GM21576 (cell line): Measurements from ENCODE around the gene CHP2.
"Not testable (repeated sequence)": the region's sequence is repeated elsewhere in the genome, so short reads cannot be mapped to it uniquely, and the experiment has no call there.

ENCODE experiments used
- ATAC-seq: cut with Tn5 transposase; IDR thresholded peaks from one replicate; pipeline ENCODE4 v1.9.1; 2021; ENCODE audit warnings: mild to moderate bottlenecking, moderate library complexity; ENCODE audit not compliant: unreplicated experiment

Gene CHP2

GRCh38 chr16:23754594-23755483, at the start of gene CHP2:
Gene CHP2, plus strand, starts transcription at chr16:23755026. Its CDS starts 24 bp downstream, at chr16:23755050.
- ATAC-seq: no peak

DNA sequence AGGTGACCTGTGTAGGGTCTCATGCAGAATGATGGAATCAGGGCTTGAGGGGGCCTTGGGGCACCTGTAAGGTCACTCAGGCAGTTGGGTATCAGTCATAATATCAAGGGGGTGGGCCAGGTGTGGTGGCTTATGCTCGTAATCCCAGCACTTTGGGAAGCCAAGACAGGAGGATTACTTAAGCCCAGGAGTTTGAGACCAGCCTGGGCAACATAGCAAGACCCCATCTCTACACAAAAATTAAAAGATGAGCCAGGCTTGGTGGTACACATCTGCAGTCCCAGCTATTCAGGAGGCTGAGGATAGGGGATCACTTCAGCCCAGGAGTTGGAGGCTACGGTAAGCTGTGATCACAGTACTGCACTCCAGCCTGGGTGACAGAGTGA, 49.3 kb upstream of the CHP2 start:
- no peak for ATAC-seq

DNA sequence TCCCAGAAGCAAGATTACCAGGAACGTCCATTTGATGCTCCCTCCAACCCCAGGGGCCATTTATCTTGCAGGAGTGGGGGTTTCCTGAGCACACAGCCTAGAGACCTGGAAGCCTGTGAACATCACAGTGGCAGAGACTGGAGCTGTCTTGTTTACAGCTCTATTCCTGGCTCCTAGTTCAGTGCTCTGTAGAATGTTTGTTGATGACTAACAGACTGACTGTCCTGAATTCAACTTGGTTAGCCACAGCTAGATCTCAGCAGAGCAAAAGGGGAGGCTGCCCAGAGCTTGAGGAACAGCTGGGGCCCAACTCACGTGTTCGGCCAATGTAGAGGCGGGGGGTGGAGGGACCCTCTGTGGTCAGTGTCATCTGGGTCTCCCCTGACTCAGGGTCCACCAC, 48.4 kb upstream of the CHP2 start:
- no peak for ATAC-seq

GRCh38 chr16:23709536-23709935, 45.3 kb upstream of the CHP2 start:
- ATAC-seq: no peak

- no peak for ATAC-seq
These were observed 44.8 kb upstream of the CHP2 start for GRCh38 chr16:23710008-23710407.

DNA sequence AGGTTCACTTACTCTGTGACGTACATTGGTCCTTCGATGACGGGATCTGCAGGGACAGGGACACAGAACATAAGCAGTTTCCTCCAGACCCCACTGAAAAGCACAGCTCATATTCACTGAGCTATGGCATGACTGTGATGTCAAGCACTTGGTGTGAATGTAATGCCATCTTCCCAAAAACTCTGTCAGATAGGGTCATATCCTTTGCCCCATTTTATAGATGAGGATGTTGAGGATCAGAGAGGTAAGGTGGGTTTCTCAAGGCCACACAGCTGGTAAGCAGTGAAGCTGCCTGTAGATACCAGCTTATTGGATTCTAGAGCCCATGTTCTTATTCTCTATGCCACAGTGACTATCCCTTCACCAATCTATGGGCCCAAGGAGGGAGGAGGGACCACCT, 44.3 kb upstream of the CHP2 start:
- no peak for ATAC-seq

- no peak for ATAC-seq
These were observed 43.0 kb upstream of the CHP2 start for GRCh38 chr16:23711785-23712184.

DNA sequence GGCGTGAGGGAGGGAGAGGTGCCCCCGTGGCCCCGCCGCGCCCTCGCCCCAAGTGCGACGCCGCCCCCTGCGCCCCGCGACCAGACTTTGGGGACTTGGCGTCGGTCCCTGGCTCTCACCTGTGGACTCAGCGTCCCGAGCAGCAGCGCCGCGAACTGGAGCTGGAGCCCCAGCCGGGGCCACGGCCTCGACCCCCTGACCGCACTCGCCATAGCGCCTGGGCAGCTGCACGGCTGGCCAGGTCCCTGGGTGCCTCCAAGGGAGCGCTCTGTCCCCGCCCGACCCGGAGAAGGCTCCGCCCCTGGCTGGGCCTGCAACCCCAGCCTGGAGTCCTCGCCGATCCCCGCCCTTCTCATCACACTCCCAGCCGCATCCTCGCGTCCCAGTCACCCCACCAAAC, 41.9 kb upstream of the CHP2 start, which contains the start of gene ERN2:
TSS of gene ERN2 (minus strand) at position 247 of the 400 bp plus-strand sequence. CDS start at position 212, 35 bp downstream.
- no peak for ATAC-seq

GRCh38 chr16:23716484-23716883, 38.3 kb upstream of the CHP2 start:
- ATAC-seq: no peak

DNA sequence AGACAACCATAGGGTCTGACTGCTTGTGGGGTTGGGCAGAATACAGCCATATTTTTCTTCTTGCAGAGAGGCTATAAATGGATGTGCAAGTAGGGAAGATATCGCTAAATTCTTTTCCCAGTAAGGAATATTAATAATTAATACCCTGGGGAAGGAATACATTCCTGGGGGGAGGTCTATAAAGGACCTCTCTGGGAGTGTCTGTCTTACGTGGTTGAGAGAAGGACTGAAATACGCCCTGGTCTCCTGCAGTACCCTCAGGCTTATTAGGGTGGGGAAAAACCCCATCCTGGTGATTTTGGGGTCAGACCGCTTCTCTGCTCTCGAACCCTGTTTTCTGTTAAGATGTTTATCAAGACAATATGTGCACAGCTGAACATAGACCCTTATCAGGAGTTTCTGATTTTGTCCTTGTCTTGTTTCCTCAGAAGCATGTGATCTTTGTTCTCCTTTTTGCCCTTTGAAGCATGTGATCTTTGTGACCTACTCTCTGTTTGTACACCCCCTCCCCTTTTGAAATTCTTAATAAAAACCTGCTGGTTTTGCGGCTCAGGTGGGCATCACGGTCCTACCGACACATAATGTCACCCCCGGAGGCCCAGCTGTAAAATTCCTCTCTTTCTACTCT, 32.1 kb upstream of the CHP2 start:
- ATAC-seq: not testable (repeated sequence)

DNA sequence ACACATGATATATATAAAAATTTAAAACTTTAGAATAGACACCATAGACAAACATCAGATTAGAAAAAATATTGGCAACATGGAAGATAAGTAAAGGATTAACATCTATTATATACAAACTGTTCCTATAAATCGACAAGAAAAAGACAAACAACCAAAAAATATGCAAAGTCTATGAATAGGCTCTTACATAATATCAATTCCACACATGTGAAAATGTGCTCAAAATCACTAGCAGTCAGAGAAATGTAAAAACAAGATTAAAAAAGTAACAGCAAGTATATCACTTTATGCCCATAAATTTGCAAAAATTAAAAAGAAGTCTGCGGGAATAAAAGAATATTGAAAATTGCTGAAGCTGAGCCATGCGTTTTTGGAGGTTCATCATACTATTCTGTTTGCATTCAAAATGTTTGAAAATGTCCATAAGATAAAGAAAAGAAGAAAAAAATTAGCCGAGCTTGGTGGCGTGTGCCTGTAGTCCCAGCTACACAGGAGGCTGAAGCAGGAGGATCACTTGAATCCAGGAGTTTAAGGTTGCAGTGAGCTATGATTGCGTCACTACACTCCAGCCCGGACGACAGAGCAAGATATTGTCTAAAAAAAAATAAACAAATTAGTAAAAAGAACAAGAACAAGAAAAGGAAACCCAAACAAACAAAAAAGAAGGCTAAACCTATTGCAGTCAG, 30.6 kb upstream of the CHP2 start:
- ATAC-seq: no peak

DNA sequence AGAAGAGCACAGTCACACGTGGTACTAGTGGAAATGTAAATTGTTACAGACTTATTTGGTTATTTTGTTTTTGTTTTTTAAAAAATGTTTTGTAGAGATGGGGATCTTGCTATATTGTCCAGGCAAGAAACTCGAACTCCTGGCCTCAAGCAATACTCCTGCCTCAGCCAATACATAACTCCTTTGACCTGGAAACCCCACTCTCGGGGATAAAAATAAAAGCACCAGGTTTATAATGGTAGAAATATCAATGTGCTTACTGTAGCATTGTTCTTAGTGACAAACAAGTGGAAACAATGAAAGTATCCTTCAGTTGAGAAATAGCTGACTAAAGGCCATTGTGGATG, 30.1 kb upstream of the CHP2 start:
- no peak for ATAC-seq

DNA sequence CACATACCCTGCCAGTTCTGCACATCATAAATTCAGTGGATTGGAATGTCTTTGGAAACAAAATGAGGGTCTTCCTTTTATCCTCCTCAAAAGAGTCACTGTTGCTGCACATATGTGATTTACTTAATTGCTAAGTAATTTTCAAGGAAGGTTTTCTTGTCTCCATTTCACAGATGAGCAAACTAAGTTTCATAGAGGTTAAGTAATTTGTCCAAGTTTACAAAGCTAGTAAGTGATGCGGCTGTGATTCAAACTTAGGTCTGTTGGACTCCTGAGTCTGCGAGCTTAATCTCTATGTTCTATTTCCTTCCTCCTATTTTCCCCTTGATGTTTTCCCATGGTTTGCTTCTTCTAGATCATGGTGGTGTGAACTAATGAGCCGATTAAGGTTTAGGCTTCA, 28.1 kb upstream of the CHP2 start:
- ATAC-seq: no peak

DNA sequence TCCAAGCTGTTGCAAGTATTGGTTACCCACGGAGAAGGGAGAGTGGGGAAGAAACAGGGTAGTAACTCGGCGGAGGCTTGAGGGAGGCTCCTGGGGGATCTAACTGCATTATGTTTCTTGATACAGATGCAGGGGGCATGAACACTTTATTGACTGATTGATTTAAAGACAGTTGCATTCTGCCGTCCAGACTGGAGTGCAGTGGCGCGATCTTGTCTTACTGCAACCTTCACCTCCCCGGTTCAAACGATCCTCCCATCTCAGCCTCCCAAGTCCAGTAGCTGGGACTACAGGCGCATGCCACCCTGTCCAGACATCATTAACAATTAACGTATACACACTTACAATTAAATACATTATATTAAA, 26.7 kb upstream of the CHP2 start:
- no peak for ATAC-seq

DNA sequence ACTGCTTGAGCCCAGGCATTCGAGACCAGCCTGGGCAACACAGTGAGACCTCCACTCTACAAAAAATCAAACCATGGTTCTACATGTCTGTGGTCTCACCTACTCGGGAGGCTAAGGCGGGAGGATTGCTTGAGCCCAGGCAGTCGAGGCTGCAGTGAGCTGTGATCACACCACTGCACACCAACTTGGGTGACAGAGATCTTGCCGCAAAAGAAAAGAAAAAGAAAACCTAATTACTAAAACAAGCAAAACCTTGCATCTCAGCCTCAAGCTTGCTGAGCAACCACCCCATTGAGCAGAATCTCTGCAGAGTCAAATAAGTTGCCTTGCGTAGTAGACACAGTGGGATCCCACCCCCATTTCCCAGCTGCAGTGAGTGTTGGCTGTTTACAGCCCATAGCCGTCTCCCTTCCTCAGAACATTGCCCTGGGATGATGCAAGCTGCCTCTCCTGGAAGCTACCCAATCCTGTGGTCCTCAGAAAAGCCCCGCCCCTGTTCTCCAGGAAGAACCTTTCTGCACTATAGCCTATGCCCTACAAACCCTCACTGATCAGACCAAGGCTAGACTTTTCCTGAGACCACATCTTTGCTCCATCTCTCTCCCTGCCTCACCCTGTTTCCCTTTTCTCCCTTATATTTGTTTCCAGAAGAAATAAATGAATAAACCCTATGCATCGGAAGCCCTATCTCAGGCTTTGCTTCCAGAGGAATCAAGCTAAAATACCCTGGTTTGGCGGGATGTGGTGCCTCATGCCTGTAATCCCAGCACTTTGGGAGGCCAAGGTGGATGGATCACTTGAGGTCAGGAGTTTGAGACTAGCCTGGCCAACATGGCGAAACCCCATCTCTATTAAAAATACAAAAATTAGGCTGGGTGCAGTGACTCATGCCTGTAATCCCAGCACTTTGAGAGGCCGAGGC, 25.1 kb upstream of the CHP2 start:
- ATAC-seq: no peak

GRCh38 chr16:23734176-23734893, 20.5 kb upstream of the CHP2 start:
- ATAC-seq: no peak

- ATAC-seq: not testable (repeated sequence)
These were observed 17.3 kb upstream of the CHP2 start for GRCh38 chr16:23737423-23738028.

DNA sequence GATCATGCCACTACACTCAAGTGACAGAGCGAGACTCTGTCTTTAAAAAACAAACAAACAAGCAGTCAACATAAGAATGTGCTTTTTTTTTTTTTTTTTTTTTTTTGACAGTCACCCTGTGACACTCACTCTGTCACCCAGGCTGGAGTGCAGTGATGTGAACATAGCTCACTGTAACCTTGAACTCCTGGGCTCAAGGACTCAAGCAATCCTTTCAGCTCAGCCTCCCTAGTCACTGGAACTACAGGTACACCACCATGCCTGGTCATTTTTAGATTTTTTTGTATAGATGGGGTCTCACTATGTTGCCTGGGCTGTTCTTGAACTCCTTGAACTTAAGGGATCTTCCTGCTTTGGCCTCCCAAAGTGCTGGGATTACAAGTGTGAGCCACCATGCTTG, 15.3 kb upstream of the CHP2 start:
- no peak for ATAC-seq

GRCh38 chr16:23741675-23742303, 13.0 kb upstream of the CHP2 start:
- no peak for ATAC-seq
